GM23338 (cell line): ENCODE data around the gene FNDC3B. TPM values are rescaled to one million over a fixed set of nuclear protein-coding genes. Genes with fewer than 3 reads are reported as not detected.

Source experiments
- ATAC-seq: fragments of 200-7000 bp; cut with Tn5 transposase; 3 replicates; pipeline ENCODE4 v1.9.1; 2020
- DNase-seq: peaks from one replicate; pipeline ENCODE4 v3.0.0-alpha.2; 2015; ENCODE audit warnings: low spot score
- H2AFZ ChIP-seq: fragments of 200-600 bp; sonication (generic); 2 replicates; pipeline ENCODE4 v1.8.0; 2016; ENCODE audit warnings: antibody characterized with exemption, mild to moderate bottlenecking, moderate library complexity
- H3F3A ChIP-seq: fragments of 200-600 bp; sonication (generic); replicated peaks from 2 replicates; pipeline ENCODE4 v1.8.0; 2017; ENCODE audit warnings: antibody characterized with exemption, mixed run types, low read depth
- H3K27ac ChIP-seq: fragments of 200-600 bp; sonication (generic); 2 replicates; pipeline ENCODE4 v1.6.1; 2016; ENCODE audit warnings: low read depth
- H3K27me3 ChIP-seq: fragments of 200-600 bp; sonication (generic); 2 replicates; pipeline ENCODE4 v1.8.0; 2016; ENCODE audit warnings: mild to moderate bottlenecking, mixed run types, moderate library complexity; ENCODE audit not compliant: insufficient read depth
- H3K36me3 ChIP-seq: fragments of 200-600 bp; sonication (generic); 2 replicates; pipeline ENCODE4 v1.8.0; 2016; ENCODE audit warnings: mild to moderate bottlenecking; ENCODE audit not compliant: insufficient read depth
- H3K4me1 ChIP-seq: fragments of 200-600 bp; sonication (generic); 2 replicates; pipeline ENCODE4 v1.8.0; 2016; ENCODE audit warnings: mild to moderate bottlenecking, moderate library complexity; ENCODE audit not compliant: insufficient read depth
- H3K4me2 ChIP-seq: fragments of 200-600 bp; sonication (generic); 2 replicates; pipeline ENCODE4 v1.7.1; 2017; ENCODE audit warnings: mixed run types
- H3K4me3 ChIP-seq: fragments of 200-600 bp; sonication (generic); 2 replicates; pipeline ENCODE4 v1.6.1; 2016; ENCODE audit warnings: mixed run types
- H3K79me2 ChIP-seq: fragments of 200-600 bp; sonication (generic); replicated peaks from 2 replicates; pipeline ENCODE4 v1.8.0; 2017; ENCODE audit warnings: mild to moderate bottlenecking; ENCODE audit not compliant: insufficient read depth
- H3K9me2 ChIP-seq: fragments of 200-600 bp; sonication (generic); 2 replicates; pipeline ENCODE4 v1.8.0; 2017; ENCODE audit not compliant: insufficient read depth
- H4K20me1 ChIP-seq: fragments of 200-600 bp; sonication (generic); replicated peaks from 2 replicates; pipeline ENCODE4 v1.8.0; 2017; ENCODE audit warnings: mild to moderate bottlenecking; ENCODE audit not compliant: insufficient read depth
- H3K27ac Mint-ChIP-seq: 2 replicates; pipeline ENCODE4 v1.8.0; 2020; ENCODE audit warnings: inconsistent platforms, mild to moderate bottlenecking, moderate library complexity, mixed read lengths
- H3K27me3 Mint-ChIP-seq: 3 replicates; pipeline ENCODE4 v1.8.0; 2022; ENCODE audit warnings: low read depth, mild to moderate bottlenecking, moderate library complexity, mixed read lengths, inconsistent platforms; ENCODE audit not compliant: insufficient read depth, poor library complexity
- H3K36me3 Mint-ChIP-seq: 3 replicates; pipeline ENCODE4 v1.8.0; 2021; ENCODE audit warnings: low read depth, mild to moderate bottlenecking, inconsistent platforms, moderate library complexity, mixed read lengths
- H3K4me1 Mint-ChIP-seq: 3 replicates; pipeline ENCODE4 v1.8.0; 2020; ENCODE audit warnings: mild to moderate bottlenecking, inconsistent platforms, mixed read lengths
- H3K4me3 Mint-ChIP-seq: 3 replicates; pipeline ENCODE4 v1.8.0; 2021; ENCODE audit warnings: moderate library complexity, mild to moderate bottlenecking, inconsistent platforms, mixed read lengths
- H3K9me3 Mint-ChIP-seq: 3 replicates; pipeline ENCODE4 v1.8.0; 2020; ENCODE audit warnings: moderate library complexity, mild to moderate bottlenecking, inconsistent platforms, mixed read lengths
- CTCF ChIP-seq, 2 experiments: fragments of 200-600 bp in 1 of 2; sonication (generic) in 1 of 2; conservative IDR thresholded peaks; 2 replicates each; pipeline versions ENCODE4 v1.5.1 to v1.6.1; 2016 to 2017; ENCODE audit warnings: antibody characterized with exemption in 2 of 2, low read depth in 2 of 2, mild to moderate bottlenecking in 2 of 2, moderate library complexity in 1 of 2
- EZH2 ChIP-seq: fragments of 200-600 bp; sonication (generic); IDR thresholded peaks from one replicate; pipeline ENCODE4 v1.8.0; 2017; ENCODE audit warnings: antibody characterized with exemption, mild to moderate bottlenecking, low read depth; ENCODE audit not compliant: unreplicated experiment
- NANOG ChIP-seq: IDR thresholded peaks from 2 replicates; pipeline ENCODE4 v1.6.1; 2016; ENCODE audit warnings: antibody characterized with exemption, borderline replicate concordance
- ZNF462 ChIP-seq: fragments of 250-450 bp; sonication (Bioruptor Pico); IDR thresholded peaks from 2 replicates; pipeline ENCODE4 v1.5.0; 2020; ENCODE audit warnings: mild to moderate bottlenecking, moderate library complexity
- polyA plus RNA-seq: library from polyadenylated mRNA; unstranded; fragments of >200 nt; fragmentation: Nextera tagmentation; extraction: Ambion mirVana; gene quantifications from 2 replicates; pipeline ENCODE4 v1.2.1, GENCODE V29; 2016
- total RNA-seq: library from RNA; depleted of rRNA; stranded (reverse); fragments of >200 nt; shearing (Covaris generic); gene quantifications from 2 replicates; pipeline ENCODE4 v1.2.3, GENCODE V29; 2014
- TF ChIP-seq, protein P1 (sequence below): IDR thresholded peaks from 2 replicates; pipeline ENCODE4 v1.6.1; 2016; ENCODE audit warnings: antibody characterized with exemption
- TF ChIP-seq, protein P2 (sequence below): IDR thresholded peaks from one replicate; pipeline ENCODE4 v1.6.1; 2018; ENCODE audit warnings: antibody characterized with exemption; ENCODE audit not compliant: unreplicated experiment

The FNDC3B gene
- total and polyA plus RNA-seq, 2 experiments from 2014 or later = 19.1 to 55.4 TPM

GRCh38 chr3:172139528-172140276, 100.3 kb downstream of the FNDC3B start (continued):
- TF ChIP-seq EZH2 = no peak

DNA sequence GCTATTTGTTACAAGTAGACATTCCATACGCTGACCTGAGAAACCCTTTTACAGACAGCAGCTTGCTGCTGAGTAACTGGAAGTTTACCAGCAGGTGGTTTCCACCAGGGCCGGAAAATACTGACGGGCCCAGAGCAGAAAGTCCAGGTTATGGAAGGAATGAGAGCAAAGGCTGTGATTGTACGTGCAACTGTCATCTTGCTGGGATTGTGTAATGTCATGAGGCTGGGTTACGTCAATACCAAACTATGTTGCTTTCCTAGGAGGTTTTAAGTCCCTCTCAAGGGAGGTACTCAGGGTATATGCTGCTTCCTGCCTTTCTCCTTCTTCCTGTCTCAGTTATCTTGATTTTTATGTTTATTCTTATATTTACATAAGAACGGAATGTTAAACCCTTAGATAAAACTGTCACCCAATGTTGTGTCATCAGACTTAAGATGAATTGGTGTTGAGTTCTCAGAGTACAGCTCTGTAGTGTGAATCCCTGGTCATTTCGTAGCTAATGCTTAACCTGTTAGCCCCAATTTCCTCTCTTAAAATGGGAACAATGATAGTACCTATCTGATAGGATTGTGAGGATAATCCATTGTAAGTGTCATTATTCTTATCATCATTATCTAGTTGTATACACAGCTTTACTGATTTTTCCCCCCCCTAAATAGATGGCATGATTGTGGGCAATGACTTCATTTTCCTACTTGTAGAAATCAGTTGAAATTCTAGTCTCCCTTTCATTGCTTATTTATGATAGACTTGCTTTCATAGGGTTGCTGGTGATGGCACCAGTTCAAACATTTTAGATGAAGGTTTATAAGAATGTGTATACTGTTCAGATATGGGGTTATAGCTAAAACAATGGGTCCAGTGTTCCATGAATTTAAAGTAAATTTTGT, 101.4 kb downstream of the FNDC3B start:
- Histone ChIP-seq H3K9me2 (no peaks in the 10 kb centered on the region), H3F3A (peaks cover 7% of the 10 kb centered on the region; the same call in 1 of the 2 replicates), H3K27ac (peak overlapping the region; percentile 83), H3K4me1 (peaks cover 91% of the 10 kb centered on the region), H3K27me3 (no peaks in the 10 kb centered on the region), H4K20me1 (no peaks in the 10 kb centered on the region), H3K36me3 (no peaks in the 10 kb centered on the region), H3K4me2 (peak overlapping the region; percentile 64), H2AFZ (no peak overlapping the region), H3K79me2 (peaks cover 64% of the 10 kb centered on the region), H3K4me3 (peak overlapping the region; percentile 27)
- Mint-ChIP-seq H3K27ac (peak overlapping the region; percentile 98), H3K4me3 (peak overlapping the region; percentile 20), H3K4me1 (peaks cover 86% of the 10 kb centered on the region), H3K27me3 (peaks cover 3% of the 10 kb centered on the region), H3K36me3 (peaks cover 23% of the 10 kb centered on the region; the same call in 2 of the 3 replicates), H3K9me3 (no peaks in the 10 kb centered on the region)
- no peak for TF ChIP-seq ZNF462 (CRISPR knock-in tag)
- peak; percentile 45; the same call in 1 of the 2 replicates for TF ChIP-seq NANOG
- TF ChIP-seq CTCF (conservative IDR thresholded peaks at IDR 0.05; ENCODE audit: low read depth in 2 of 2) = no peak
- TF ChIP-seq, protein P1, sequence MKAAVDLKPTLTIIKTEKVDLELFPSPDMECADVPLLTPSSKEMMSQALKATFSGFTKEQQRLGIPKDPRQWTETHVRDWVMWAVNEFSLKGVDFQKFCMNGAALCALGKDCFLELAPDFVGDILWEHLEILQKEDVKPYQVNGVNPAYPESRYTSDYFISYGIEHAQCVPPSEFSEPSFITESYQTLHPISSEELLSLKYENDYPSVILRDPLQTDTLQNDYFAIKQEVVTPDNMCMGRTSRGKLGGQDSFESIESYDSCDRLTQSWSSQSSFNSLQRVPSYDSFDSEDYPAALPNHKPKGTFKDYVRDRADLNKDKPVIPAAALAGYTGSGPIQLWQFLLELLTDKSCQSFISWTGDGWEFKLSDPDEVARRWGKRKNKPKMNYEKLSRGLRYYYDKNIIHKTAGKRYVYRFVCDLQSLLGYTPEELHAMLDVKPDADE = peak; percentile 41; the same call in 1 of the 2 replicates
- TF ChIP-seq, protein P2, sequence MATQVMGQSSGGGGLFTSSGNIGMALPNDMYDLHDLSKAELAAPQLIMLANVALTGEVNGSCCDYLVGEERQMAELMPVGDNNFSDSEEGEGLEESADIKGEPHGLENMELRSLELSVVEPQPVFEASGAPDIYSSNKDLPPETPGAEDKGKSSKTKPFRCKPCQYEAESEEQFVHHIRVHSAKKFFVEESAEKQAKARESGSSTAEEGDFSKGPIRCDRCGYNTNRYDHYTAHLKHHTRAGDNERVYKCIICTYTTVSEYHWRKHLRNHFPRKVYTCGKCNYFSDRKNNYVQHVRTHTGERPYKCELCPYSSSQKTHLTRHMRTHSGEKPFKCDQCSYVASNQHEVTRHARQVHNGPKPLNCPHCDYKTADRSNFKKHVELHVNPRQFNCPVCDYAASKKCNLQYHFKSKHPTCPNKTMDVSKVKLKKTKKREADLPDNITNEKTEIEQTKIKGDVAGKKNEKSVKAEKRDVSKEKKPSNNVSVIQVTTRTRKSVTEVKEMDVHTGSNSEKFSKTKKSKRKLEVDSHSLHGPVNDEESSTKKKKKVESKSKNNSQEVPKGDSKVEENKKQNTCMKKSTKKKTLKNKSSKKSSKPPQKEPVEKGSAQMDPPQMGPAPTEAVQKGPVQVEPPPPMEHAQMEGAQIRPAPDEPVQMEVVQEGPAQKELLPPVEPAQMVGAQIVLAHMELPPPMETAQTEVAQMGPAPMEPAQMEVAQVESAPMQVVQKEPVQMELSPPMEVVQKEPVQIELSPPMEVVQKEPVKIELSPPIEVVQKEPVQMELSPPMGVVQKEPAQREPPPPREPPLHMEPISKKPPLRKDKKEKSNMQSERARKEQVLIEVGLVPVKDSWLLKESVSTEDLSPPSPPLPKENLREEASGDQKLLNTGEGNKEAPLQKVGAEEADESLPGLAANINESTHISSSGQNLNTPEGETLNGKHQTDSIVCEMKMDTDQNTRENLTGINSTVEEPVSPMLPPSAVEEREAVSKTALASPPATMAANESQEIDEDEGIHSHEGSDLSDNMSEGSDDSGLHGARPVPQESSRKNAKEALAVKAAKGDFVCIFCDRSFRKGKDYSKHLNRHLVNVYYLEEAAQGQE = no peak
- no peak for TF ChIP-seq EZH2
- peak; percentile 12 for ATAC-seq
- DNase-seq = peak; percentile 48
